GM21526 (cell line): Measurements from ENCODE around the gene ABCD3.
A peak's percentile ranks its signal among the peaks of the same experiment; 100 is the strongest.
"Not testable (repeated sequence)": the region's sequence is repeated elsewhere in the genome, so short reads cannot be mapped to it uniquely, and the experiment has no call there.

Experiments used
- ATAC-seq: cut with Tn5 transposase; IDR thresholded peaks from one replicate; pipeline ENCODE4 v1.9.1; 2021; ENCODE audit warnings: moderate library complexity; ENCODE audit not compliant: unreplicated experiment, low FRiP score

Gene ABCD3

DNA sequence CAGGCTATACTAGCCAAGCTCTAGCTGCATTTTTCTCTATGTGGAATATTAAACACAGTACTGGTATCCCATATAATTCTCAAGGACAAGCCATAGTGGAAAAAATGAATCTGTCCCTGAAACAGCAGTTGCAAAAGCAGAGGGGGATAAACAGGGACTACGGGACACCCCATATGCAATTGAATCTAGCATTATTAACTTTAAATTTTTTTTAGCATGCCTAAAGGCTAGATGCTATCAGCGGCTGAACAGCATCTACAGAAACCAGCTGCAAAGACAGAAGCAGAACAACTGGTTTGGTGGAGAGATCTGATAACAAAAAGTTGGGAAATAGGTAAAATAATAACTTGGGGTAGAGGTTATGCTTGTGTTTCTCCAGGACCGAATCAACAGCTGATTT, 30.6 kb downstream of the ABCD3 start:
- not testable (repeated sequence) for ATAC-seq

DNA sequence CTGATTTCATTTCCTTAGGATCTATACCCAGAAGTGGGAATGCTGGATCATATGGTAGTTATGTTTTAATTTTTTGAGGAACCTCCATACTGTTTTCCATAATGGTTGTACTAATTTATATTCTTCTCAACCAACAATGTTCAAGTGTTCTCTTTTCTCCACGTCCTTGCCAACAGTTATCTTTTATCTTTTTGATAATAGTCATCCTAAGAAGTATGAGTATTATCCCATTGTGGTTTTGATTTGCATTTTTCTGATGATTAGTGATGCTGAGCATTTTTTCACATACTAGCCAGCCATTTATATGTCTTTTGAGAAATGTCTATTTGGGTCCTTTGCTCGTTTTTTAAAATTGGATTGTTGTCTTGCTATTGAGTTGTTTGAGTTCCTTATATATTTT, 38.5 kb downstream of the ABCD3 start:
- no peak for ATAC-seq

DNA sequence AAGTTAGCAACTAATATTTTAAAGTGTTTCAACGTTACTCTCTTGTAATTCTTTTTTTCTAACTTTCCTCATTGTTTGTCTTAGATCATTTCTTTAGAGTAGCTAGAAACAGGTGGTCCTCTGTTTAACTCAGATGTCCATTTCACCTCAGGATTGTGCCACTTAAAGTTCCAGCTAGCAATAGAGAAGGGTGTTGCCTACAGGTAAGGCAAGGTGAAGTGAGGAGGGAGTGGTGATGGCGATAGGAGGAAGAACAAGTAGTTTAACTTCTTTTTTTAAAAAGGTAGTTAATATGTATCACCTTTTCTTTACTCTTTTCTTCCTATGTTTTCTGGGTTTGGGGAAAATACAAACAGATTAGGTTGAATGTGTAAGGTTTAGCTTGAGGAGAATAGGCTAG, 44.4 kb downstream of the ABCD3 start:
- ATAC-seq: no peak

DNA sequence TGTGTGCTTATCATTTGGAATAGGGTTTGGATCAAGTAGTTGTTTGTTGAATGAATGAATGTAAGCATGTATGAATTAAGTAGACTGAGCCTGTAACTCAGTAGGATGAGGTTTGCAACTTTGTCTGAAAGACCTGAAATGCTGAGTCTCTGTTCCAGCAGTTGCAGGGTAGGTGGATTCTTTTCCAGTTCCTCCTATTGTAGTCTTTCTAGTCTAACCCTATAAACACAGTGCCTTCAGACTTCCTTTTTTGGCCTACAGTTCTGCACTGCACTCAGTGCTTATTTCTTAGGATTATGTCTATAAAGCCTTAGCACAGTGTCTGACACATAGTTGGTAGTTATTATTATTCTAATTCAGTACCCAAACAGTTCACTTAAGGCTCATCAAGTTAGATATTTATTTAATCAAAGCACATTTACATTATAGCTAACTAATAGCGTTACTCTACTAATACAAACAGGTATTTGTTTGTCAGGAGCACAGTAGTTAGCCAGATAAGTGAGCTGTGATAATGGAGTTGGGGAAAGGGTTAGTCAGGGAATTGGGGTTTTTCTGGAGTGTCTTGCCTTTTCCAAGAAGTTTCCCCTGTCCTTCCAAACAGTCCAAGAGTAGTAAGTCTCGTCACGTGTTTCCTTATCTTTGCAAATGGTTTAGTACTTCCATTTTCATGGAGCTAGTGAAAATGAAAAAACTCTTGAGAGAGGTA, 45.0 kb downstream of the ABCD3 start:
- no peak for ATAC-seq

DNA sequence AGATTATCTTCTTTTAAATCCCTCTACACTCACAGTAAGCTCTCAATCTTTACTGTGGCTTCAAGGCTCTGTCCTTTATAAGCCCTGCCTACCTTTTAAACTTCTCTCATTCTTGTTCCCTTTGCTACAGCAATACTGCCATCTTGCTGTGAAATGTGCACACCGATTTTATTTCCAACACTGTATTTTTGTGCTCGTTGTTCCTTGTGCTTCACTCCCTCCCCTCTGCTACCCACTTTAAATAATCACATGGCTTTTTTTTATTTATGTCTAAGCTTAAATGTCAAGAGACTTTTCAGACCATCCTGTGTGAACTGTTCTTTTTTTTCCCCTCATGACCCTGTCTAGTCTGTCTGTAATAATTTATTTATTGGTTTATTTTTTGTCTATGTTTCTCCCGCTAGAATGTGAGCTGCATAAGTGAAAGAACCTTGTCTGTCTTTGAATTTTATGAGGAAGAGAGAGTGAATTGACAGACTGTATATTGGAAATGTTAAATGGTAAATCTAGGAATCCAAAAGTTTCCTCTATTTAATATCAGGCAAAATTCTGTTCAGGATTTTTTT, 45.7 kb downstream of the ABCD3 start:
- no peak for ATAC-seq

DNA sequence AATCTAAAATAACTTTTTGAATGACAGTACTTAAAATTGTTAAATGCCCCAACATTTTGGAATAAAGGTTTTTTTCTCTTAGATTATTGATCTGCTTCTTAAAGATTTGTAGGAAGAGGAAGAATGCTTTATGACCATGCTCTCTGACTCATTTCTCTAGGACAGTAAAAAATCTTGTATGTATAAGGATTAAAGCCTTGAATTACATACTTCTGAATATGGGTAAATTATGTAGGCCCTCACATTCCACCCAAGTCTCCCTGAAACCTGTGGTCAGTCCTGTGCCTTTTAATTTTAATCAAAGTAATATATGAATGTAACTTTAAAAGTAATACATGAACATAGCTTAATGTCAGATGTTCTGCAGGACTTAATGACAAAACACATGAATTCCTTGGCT, 50.5 kb downstream of the ABCD3 start:
- no peak for ATAC-seq

DNA sequence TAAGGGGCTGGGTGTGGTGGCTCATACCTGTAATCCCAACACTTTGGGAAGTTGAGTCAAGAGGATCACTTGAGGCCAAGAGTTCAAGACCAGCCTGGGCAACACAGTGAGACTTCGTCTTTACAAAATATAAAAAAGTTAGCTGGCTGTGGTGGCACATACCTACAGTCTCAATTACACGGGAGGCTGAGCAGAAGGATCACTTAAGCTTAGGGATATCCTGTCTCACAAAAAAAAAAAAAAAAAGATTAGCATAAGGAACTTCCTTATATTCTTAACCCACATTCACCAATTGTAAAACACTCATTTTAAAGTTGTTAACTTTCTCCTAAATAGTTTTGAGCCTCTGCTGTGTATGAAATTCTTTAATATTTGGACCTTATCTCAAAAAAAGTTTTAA, 53.1 kb downstream of the ABCD3 start:
- ATAC-seq: no peak

DNA sequence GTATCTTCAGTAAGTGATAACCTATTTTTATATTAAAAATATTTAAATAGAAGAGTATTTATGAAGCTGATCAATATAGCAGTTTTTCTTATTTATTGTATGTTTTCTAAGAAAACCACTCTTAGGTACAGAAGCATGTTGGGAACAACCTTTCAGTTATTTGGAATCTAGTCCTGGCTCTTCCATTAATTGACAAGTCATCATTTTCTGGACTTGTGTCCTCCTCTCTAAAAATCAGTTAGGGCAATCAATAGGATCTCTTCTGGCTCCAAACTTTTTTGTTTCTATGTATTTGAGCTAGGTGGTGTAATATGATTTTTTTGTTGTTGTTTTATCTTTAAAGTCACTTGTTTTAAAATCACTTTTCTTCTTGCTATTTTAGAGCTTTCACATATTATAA, 57.0 kb downstream of the ABCD3 start:
- ATAC-seq: no peak

DNA sequence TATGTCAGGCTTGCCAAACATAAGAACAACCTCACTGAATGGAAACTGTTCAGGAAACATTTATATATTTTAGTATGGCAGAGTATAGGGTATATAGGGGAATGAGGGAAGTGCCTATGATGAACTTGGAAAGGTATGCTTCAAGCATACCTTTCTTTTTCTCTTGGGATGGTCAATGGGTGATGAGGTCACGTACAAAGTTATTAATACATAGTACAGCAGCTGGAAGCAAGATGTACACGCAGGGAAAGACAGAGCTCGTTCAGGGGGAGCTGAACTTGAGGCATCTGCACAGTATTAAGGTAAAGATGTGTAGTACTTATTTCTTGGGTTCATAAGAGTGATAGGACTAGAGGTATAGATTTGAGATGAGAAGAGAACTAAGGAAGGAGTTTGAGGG, 61.5 kb downstream of the ABCD3 start:
- no peak for ATAC-seq

DNA sequence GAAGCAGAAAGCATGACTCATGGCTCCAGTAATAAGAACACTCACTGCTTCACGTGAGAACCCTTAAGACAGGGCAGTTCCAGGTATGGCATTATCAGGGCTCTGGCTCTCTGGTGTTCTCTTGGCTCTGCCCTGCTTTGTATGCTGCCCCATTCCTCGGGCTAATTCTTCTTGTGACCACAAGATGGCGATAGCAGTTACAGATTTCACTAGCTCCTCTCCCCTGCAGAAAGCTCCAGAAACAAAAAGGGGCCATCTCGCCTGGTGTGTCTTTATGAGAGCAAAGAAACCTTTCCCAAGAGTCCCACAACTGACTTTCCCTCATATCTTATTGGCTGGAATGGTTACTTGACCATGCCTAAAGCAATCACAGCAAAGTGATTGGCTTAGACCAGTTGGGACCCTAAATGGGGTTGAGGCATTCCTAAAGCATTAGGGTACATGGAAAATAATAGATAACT, 63.3 kb downstream of the ABCD3 start:
- ATAC-seq: peak; percentile 87

DNA sequence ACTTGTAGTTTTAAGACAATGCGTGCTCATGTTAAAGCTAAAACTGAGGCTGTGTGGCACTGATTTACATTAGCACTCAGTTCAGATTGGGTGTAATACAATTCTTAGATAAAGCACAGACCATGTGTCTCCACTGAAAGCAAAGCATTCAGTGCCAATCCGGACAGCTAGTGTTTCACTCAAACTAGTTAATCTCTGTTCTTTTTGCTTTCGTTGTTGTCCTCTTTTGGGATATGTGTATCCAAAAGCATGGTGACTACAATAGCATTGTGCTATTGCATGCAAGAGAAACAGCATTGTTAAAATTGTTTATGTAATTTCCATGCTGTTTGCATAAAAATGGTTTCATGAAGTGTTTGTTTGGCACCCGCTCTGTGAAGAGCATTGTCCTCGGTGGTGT, 68.8 kb downstream of the ABCD3 start:
- ATAC-seq: no peak

DNA sequence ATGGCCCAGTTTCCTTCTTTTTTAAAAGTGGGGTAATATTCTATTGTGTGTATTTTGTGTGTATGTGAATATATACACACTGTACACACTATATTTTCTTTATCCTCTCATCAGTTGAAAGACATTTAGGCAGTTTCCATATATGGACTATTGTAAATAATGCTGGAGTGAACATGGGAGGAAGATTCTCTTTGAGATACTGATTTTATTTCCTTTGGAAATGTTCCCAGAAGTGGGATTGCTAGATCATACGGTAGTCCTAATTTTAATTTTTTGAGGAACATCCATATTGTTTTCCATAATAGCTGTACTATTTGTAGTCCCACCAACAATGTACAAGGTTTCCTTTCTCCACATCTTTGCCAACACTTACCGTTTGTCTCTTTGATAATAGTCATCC, 72.4 kb downstream of the ABCD3 start:
- ATAC-seq: no peak

DNA sequence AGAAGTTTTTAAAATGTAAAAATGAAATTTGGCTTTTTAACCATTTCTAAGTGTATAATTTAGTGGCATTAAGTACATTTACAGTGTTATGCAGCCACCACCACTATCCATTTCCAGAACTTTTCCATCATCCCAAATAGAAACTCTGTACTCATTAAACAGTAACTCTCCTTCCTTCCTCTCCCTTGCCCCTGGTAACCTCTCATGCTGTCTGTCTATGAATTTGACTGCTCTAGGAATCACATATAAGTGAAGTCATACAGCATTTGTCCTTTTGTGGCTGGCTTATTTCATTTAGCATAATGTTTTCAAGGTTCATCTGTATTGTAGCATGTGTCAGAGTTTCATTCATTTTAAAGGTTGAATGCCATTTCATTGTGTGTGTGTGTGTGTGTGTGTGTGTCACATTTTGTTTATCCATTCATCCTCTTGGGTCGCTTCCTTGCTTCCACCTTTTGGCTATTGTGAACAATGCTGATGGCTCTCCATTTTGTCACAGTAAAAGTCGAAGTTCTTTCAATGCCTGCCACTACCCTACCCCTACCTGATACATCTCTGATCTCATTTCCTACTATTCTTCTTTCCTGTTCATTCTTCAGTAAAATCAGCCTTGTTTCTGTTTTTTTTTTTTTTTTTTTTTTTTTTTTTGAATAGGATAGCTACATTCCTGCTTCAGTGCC, 78.0 kb downstream of the ABCD3 start:
- no peak for ATAC-seq

DNA sequence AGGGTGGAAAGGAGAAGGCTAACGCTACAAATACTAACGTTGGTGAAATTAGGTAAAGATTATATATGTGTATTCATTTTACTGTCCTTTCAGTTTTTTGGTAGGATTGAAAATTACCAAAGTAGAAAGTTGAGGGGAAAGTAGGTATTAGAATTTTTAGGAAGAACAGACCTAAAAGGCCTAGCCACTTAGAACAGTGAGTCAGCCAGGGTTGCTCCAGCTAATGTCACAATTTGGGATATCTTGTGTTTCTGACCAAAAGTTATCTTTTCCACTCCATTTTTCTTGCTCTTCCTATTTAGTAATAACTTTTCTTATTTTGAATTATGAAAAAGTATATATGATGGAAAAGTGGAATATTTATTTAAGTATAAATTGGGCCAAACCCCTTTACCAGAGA, 83.2 kb downstream of the ABCD3 start:
- no peak for ATAC-seq

DNA sequence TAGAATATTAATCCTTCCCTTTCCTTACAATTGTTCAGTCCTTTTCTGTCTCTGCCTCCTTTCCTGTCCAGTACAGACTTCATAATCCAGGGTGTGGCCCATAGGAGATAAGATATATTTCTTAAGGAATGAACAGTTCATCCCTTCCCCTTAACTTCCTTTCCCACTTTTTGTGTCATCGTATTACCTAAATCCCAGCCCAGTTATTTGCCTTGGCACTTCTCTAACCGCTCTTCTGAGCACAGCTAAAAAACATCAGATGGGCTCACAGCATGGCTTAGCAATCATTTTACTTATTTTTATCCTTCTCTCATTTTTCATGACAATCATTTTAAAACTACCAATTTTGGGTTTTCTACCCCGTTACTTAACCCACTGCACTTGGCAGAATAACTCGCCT, 83.7 kb downstream of the ABCD3 start:
- ATAC-seq: no peak

DNA sequence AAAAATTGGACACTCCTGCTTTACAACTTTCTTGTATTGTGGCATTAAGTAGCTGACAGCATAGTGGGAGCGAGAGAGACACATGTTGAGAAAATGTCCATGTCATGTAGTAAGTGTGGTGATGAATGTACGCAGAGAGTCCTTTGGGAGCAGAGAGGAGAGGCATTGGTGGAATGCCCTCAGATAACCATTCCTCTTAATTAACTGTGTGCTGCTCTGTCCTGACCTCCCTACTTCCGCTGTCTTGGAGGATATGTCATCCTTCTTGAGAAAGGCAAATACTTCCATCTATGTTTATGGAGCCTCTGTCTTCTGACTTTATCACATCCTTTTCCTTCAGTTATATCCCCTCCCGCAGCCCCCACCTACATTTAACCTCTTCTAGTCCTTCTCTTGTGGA, 85.0 kb downstream of the ABCD3 start:
- no peak for ATAC-seq

DNA sequence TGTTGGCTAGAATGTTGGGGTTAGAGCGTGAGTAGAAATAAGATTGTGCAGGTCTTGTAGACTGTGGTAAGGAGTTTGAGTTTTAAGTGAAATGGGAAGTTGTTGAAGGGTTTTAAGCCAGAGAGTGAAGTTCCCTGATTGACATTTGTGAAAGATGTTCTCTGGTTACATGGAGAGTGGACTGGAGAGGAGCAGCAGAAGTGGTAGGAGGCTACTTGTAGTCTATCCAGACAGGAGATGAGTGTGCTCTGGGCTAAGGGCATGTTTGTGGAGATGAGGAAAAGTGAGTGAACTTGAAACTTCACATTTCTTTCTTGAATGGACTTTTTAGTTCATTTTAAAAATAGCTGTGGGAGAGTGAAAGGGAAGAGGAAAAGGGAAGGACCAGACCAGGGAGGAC, 86.4 kb downstream of the ABCD3 start:
- ATAC-seq: no peak

DNA sequence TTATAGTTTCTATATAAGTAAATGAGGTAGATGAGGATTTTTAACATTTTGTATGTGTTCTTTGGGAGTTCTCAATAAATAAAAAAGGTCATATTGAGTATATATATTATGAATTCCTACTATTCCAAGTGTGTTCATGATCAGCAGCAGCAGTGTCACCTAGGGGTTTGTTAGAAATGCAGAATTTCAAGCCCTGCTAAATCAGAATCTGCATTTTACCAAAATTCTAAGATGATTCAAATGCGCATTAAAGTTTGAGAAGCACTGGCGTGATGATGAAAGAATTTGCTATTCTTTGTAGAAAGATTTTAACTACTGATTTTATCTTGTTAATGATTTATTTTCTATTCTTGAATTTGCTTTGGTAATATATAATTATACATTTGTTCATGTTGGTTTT, 94.6 kb downstream of the ABCD3 start:
- ATAC-seq: no peak

DNA sequence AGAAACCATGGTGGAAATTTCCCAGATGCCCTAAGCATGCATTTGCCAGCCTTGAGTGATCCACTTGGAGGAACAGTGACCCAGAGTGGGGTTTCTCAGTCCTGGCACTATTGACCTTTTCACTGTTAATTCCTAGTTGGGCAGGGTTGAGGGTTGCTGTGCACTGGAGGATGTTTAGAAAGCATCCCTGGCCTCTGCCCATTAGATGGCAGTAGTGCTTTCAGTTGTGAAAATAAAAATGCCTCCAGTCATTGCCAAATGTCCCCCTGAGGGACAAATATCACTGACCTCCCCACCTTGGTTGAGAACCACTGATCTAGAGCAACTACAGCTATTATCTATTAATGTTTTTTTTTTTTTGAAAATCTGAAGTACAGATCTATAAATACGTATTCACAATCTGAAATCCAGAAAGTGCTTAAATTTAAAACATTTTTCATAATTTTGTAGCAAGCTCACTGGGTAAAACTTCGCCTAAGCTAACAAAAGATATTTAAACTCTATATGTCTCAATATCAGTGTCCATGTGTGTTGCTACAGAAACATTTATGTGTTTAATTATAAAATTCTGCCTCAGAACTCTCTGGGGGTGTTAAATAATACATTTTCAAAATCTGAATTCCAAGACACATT, 96.0 kb downstream of the ABCD3 start:
- ATAC-seq: no peak

DNA sequence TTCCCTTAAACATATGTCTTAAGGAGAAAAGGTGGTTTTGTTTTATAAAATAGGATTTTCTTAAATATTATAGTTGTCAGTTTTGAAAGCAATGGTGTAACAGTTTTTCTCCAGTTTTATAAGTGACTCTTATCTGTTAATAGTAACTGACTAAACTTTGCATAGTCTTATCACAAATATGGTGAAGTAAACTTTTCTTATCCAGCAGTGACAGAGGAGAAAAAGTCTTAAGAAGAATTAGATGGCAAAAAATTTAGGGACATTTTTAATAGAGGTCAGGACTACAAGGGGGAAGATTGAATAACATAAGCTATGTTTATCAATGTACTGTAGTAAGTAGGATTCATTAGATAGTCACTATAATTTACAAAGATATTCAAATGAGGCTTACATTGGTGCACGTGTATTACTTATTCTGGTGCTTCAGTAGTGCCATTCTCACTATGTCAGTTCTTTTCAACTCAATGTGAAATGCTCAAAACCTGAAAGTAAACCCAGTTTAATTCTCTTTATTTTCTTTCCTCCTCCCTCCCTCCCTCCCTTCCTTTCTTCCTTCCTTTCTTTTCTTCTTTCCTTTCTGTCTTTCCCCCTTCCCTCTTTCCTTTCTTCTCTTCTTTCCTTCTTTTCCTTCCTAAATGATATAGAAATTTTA, 97.2 kb downstream of the ABCD3 start:
- ATAC-seq: no peak

DNA sequence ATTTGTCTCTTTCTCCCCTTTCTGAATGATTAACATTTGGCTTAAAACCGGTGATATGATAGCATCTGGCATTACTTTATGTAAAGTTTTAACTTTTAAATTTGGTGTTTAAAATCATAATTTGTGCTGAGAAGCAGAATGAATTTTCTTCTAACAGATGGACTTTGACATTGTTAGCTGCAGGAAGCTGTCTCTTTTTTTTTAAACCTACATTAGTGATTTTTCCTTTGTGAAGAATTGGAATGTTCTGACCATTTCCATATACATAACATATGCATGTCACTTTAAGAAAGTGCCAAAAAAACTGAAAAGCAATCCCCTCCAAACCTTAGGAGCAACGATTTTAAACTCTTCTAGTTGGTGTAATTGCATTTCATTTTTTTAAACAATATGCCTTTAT, 101.2 kb downstream of the ABCD3 start:
- ATAC-seq: no peak
